Measurements from ENCODE around the gene PCDHA8. TPM values are rescaled to one million over a fixed set of nuclear protein-coding genes. Genes with fewer than 3 reads are reported as not detected.
A peak's percentile ranks its signal among the peaks of the same experiment; 100 is the strongest.
"Not testable (repeated sequence)": the region's sequence is repeated elsewhere in the genome, so short reads cannot be mapped to it uniquely, and the experiment has no call there.

Gene PCDHA8
- total and polyA plus RNA-seq, 4 donors = 0.14 to 0.37 (median 0.23) TPM; not detected in 1

DNA sequence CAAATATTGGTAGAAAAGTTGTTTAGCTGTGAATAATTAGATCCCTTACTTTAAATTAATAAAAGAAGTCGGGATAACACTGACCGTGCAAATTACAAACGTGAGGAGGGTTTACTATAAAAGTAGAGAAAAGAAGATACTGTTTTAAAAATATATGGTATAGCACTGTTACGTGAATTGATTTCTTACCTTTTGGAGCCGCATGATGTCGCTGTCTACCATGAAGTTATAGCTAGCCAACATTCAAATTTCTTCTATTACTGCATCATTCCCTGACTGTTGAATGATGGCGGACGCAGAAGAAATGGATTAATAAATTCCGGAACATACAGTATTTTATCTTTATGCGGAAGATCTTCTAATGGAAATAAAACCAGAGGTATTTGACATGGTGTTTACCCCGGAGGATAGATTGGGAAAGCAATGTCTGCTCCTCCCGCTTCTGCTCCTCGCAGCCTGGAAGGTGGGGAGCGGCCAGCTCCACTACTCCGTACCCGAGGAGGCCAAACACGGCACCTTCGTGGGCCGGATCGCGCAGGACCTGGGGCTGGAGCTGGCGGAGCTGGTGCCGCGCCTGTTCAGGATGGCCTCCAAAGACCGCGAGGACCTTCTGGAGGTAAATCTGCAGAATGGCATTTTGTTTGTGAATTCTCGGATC, 13.2 kb upstream of the PCDHA8 start, which contains the start of gene PCDHA6:
Gene PCDHA6, plus strand, starts transcription at position 257 of the 658 bp plus-strand sequence. Its CDS starts 132 bp downstream, at position 389.
- Histone ChIP-seq H3K9ac (ENCODE audit: insufficient read depth in 1 of 2, low read length in 2 of 2) (no peak within 1 kb of the TSS), H3K9me3 (ENCODE audit: control insufficient read depth in 4 of 4, insufficient read depth in 3 of 4, low read length in 3 of 4) (peaks cover 0 to 32% (median 3%) of the 10 kb centered on the region in 4 donors), H3K4me3 (no peak within 1 kb of the TSS), H3K27me3 (ENCODE audit: control insufficient read depth in 3 of 3, insufficient read depth in 3 of 3, low read length in 2 of 3) (peaks cover 0 to 7% (median 0%) of the 10 kb centered on the region in 3 donors), H3K27ac (ENCODE audit: low read depth in 1 of 2, low read length in 1 of 2) (no peak within 1 kb of the TSS), H3K4me1 (ENCODE audit: control insufficient read depth in 5 of 5, insufficient read depth in 5 of 5, low read length in 5 of 5) (no peaks in the 10 kb centered on the region), H3K36me3 (ENCODE audit: control insufficient read depth in 4 of 4, insufficient read depth in 4 of 4, low read length in 4 of 4) (no peaks in the 10 kb centered on the region)
- TF ChIP-seq, protein P1, sequence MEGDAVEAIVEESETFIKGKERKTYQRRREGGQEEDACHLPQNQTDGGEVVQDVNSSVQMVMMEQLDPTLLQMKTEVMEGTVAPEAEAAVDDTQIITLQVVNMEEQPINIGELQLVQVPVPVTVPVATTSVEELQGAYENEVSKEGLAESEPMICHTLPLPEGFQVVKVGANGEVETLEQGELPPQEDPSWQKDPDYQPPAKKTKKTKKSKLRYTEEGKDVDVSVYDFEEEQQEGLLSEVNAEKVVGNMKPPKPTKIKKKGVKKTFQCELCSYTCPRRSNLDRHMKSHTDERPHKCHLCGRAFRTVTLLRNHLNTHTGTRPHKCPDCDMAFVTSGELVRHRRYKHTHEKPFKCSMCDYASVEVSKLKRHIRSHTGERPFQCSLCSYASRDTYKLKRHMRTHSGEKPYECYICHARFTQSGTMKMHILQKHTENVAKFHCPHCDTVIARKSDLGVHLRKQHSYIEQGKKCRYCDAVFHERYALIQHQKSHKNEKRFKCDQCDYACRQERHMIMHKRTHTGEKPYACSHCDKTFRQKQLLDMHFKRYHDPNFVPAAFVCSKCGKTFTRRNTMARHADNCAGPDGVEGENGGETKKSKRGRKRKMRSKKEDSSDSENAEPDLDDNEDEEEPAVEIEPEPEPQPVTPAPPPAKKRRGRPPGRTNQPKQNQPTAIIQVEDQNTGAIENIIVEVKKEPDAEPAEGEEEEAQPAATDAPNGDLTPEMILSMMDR (IDR thresholded peaks at IDR 0.05; ENCODE audit: control extremely low read depth, extremely low read depth) = no peak
- DNase-seq (peak in 1 of 3 donors; percentile 3), ATAC-seq (ENCODE audit: insufficient read depth, low FRiP score) (no peak)
- WGBS, 2 donors = 15 to 17% methylated on average over 27 of the region's 27 CpGs

DNA sequence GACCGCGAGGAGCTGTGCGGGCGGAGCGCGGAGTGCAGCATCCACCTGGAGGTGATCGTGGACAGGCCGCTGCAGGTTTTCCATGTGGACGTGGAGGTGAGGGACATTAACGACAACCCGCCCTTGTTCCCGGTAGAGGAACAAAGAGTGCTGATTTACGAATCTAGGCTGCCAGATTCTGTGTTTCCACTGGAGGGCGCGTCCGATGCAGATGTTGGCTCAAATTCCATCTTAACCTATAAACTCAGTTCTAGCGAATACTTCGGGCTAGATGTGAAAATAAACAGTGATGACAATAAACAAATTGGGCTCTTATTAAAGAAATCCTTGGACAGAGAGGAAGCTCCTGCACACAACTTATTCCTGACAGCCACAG, 12.6 kb upstream of the PCDHA8 start:
- Histone ChIP-seq H3K4me1 (ENCODE audit: control insufficient read depth in 5 of 5, insufficient read depth in 5 of 5, low read length in 5 of 5) (no peaks in the 10 kb centered on the region), H3K9me3 (ENCODE audit: control insufficient read depth in 4 of 4, insufficient read depth in 3 of 4, low read length in 3 of 4) (peaks cover 0 to 27% (median 3%) of the 10 kb centered on the region in 4 donors), H3K36me3 (ENCODE audit: control insufficient read depth in 4 of 4, insufficient read depth in 4 of 4, low read length in 4 of 4) (no peaks in the 10 kb centered on the region), H3K9ac (ENCODE audit: insufficient read depth in 1 of 2, low read length in 2 of 2) (no peak overlapping the region), H3K27ac (ENCODE audit: low read depth in 1 of 2, low read length in 1 of 2) (no peak overlapping the region), H3K4me3 (no peak overlapping the region), H3K27me3 (ENCODE audit: control insufficient read depth in 3 of 3, insufficient read depth in 3 of 3, low read length in 2 of 3) (peaks cover 0 to 7% (median 0%) of the 10 kb centered on the region in 3 donors)
- no peak for DNase-seq
- ATAC-seq (ENCODE audit: insufficient read depth, low FRiP score) = no peak
- TF ChIP-seq, protein P1 (IDR thresholded peaks at IDR 0.05; ENCODE audit: control extremely low read depth, extremely low read depth) = no peak
- 19 to 23% methylated on average over 14 to 18 of the region's 18 CpGs for WGBS, 2 donors

DNA sequence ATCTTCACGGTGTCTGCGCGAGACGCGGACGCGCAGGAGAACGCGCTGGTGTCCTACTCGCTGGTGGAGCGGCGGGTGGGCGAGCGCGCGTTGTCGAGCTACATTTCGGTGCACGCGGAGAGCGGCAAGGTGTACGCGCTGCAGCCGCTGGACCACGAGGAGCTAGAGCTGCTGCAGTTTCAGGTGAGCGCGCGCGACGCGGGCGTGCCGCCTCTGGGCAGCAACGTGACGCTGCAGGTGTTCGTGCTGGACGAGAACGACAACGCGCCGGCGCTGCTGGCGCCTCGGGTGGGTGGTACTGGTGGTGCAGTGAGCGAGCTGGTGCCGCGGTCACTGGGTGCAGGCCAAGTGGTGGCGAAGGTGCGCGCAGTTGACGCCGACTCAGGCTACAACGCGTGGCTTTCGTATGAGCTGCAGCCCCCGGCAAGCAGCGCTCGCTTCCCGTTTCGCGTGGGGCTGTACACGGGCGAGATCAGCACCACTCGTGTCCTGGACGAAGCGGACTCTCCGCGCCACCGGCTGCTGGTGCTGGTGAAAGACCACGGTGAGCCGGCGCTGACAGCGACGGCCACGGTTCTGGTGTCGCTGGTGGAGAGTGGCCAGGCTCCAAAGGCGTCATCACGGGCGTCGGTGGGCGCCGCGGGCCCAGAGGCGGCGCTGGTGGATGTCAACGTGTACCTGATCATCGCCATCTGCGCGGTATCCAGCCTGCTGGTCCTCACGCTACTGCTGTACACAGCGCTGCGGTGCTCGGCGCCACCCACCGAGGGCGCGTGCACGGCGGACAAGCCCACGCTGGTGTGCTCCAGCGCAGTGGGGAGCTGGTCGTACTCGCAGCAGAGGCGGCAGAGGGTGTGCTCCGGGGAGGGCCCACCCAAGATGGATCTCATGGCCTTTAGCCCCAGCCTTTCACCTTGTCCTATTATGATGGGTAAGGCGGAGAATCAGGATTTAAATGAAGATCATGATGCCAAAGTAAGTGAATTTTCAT, 11.2 kb upstream of the PCDHA8 start:
- peaks cover 0 to 25% (median 3%) of the 10 kb centered on the region in 4 donors for H3K9me3 ChIP-seq (ENCODE audit: control insufficient read depth in 4 of 4, insufficient read depth in 3 of 4, low read length in 3 of 4)
- H3K36me3 ChIP-seq (ENCODE audit: control insufficient read depth in 4 of 4, insufficient read depth in 4 of 4, low read length in 4 of 4); ATAC-seq (ENCODE audit: insufficient read depth, low FRiP score); H3K27me3 ChIP-seq (ENCODE audit: control insufficient read depth in 3 of 3, insufficient read depth in 3 of 3, low read length in 2 of 3); H3K4me1 ChIP-seq (ENCODE audit: control insufficient read depth in 5 of 5, insufficient read depth in 5 of 5, low read length in 5 of 5); H3K4me3 ChIP-seq; H3K9ac ChIP-seq (ENCODE audit: insufficient read depth in 1 of 2, low read length in 2 of 2); DNase-seq; H3K27ac ChIP-seq (ENCODE audit: low read depth in 1 of 2, low read length in 1 of 2): not testable (repeated sequence)
- WGBS, 2 donors = 42 to 49% methylated on average over 85 to 106 of the region's 106 CpGs

DNA sequence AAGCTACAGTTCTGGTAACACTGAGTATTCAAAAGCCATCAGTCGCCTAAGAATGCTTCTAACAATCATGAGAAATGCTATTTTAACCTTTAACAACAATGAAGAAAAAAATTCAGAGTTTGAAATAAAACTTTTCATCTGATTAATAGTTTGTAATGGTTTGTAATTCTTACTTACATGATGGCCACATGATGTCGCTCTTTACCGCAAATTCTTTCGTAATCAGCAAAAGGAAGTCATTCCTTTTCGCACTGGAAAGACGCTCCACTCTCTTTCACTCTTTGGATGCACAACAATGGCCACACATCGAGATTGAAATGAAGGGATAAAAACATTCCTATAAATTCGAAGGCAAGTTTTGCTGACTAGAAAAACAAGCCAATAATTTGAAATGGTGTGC, 7.0 kb upstream of the PCDHA8 start, which contains the start of gene PCDHA7:
Gene PCDHA7, plus strand, starts transcription at position 277 of the 400 bp plus-strand sequence. Its CDS starts 115 bp downstream, at position 392.
- no peak within 1 kb of the TSS for H3K9ac ChIP-seq (ENCODE audit: insufficient read depth in 1 of 2, low read length in 2 of 2)
- no peak within 1 kb of the TSS for H3K27ac ChIP-seq (ENCODE audit: low read depth in 1 of 2, low read length in 1 of 2)
- 7 to 10% methylated on average over 8 of the region's 8 CpGs for WGBS, 2 donors
- no peaks in the 10 kb centered on the region for H3K36me3 ChIP-seq (ENCODE audit: control insufficient read depth in 4 of 4, insufficient read depth in 4 of 4, low read length in 4 of 4)
- no peaks in the 10 kb centered on the region for H3K4me1 ChIP-seq (ENCODE audit: control insufficient read depth in 5 of 5, insufficient read depth in 5 of 5, low read length in 5 of 5)
- H3K4me3 ChIP-seq = no peak within 1 kb of the TSS
- peaks cover 0 to 34% (median 1%) of the 10 kb centered on the region in 4 donors for H3K9me3 ChIP-seq (ENCODE audit: control insufficient read depth in 4 of 4, insufficient read depth in 3 of 4, low read length in 3 of 4)
- DNase-seq = peak in 2 of 3 donors; percentile 11 to 35
- no peak for ATAC-seq (ENCODE audit: insufficient read depth, low FRiP score)
- TF ChIP-seq, protein P1 (IDR thresholded peaks at IDR 0.05; ENCODE audit: control extremely low read depth, extremely low read depth) = no peak
- peaks cover 0 to 3% (median 0%) of the 10 kb centered on the region in 3 donors for H3K27me3 ChIP-seq (ENCODE audit: control insufficient read depth in 3 of 3, insufficient read depth in 3 of 3, low read length in 2 of 3)

DNA sequence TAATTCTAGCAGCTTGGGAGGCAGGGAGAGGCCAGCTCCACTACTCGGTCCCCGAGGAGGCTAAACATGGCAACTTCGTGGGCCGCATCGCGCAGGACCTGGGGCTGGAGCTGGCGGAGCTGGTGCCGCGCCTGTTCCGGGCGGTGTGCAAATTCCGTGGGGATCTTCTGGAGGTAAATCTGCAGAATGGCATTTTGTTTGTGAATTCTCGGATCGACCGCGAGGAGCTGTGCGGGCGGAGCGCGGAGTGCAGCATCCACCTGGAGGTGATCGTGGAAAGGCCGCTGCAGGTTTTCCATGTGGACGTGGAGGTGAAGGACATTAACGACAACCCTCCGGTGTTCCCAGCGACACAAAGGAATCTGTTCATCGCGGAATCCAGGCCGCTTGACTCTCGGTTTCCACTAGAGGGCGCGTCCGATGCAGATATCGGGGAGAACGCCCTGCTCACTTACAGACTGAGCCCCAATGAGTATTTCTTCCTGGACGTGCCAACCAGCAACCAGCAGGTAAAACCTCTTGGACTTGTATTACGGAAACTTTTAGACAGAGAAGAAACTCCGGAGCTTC, 6.5 kb upstream of the PCDHA8 start:
- not testable (repeated sequence) for ATAC-seq (ENCODE audit: insufficient read depth, low FRiP score); H3K4me3 ChIP-seq; H3K27ac ChIP-seq (ENCODE audit: low read depth in 1 of 2, low read length in 1 of 2); H3K4me1 ChIP-seq (ENCODE audit: control insufficient read depth in 5 of 5, insufficient read depth in 5 of 5, low read length in 5 of 5); H3K36me3 ChIP-seq (ENCODE audit: control insufficient read depth in 4 of 4, insufficient read depth in 4 of 4, low read length in 4 of 4); H3K27me3 ChIP-seq (ENCODE audit: control insufficient read depth in 3 of 3, insufficient read depth in 3 of 3, low read length in 2 of 3); DNase-seq; H3K9ac ChIP-seq (ENCODE audit: insufficient read depth in 1 of 2, low read length in 2 of 2)
- 18 to 26% methylated on average over 24 to 27 of the region's 38 CpGs for WGBS, 2 donors
- H3K9me3 ChIP-seq (ENCODE audit: control insufficient read depth in 4 of 4, insufficient read depth in 3 of 4, low read length in 3 of 4) = peaks cover 0 to 29% (median 1%) of the 10 kb centered on the region in 4 donors

All from lung (tissue), 12 donors.